Trophoblast cell (in vitro differentiated cells and primary cell): ENCODE measurements around the gene OMP.

Experiments
- DNase-seq, 2 donors: peaks; one replicate each; pipeline ENCODE4 v3.0.0-alpha.2; 2016
- H2AFZ ChIP-seq: 2 replicates; pipeline ENCODE4 v1.6.1; 2013; ENCODE audit warnings: low read length, moderate library complexity, mild to moderate bottlenecking; ENCODE audit not compliant: insufficient read depth, poor library complexity
- H2AK5ac ChIP-seq: 2 replicates; pipeline ENCODE4 v1.6.1; 2013; ENCODE audit warnings: mild to moderate bottlenecking, low read length
- H2BK120ac ChIP-seq: 2 replicates; pipeline ENCODE4 v1.6.1; 2013; ENCODE audit warnings: low read length, mild to moderate bottlenecking, moderate library complexity; ENCODE audit not compliant: insufficient read depth, poor library complexity
- H2BK12ac ChIP-seq: 2 replicates; pipeline ENCODE4 v1.6.1; 2013; ENCODE audit warnings: mild to moderate bottlenecking, low read length, moderate library complexity
- H2BK5ac ChIP-seq: 2 replicates; pipeline ENCODE4 v1.6.1; 2013; ENCODE audit warnings: low read length, low read depth, moderate library complexity, mild to moderate bottlenecking; ENCODE audit not compliant: poor library complexity
- H3K14ac ChIP-seq: 2 replicates; pipeline ENCODE4 v1.6.1; 2013; ENCODE audit warnings: mild to moderate bottlenecking, low read length
- H3K18ac ChIP-seq: 2 replicates; pipeline ENCODE4 v1.6.1; 2013; ENCODE audit warnings: mild to moderate bottlenecking, low read length
- H3K23ac ChIP-seq: 2 replicates; pipeline ENCODE4 v1.6.1; 2013; ENCODE audit warnings: low read length
- H3K27ac ChIP-seq: 2 replicates; pipeline ENCODE4 v1.5.1; 2013; ENCODE audit warnings: low read depth, mild to moderate bottlenecking, inconsistent platforms, low read length, moderate library complexity
- H3K27me3 ChIP-seq: 2 replicates; pipeline ENCODE4 v1.6.1; 2013; ENCODE audit warnings: inconsistent platforms, mild to moderate bottlenecking, low read length, moderate library complexity; ENCODE audit not compliant: insufficient read depth
- H3K36me3 ChIP-seq, 2 experiments: 1 replicate in 1 of 2; 2 replicates in 1 of 2; pipeline ENCODE4 v1.6.1; 2013; ENCODE audit warnings: low read length in 2 of 2, mild to moderate bottlenecking in 2 of 2, moderate library complexity in 1 of 2; ENCODE audit not compliant: insufficient read depth in 2 of 2, control insufficient read depth in 1 of 2
- H3K4ac ChIP-seq: 2 replicates; pipeline ENCODE4 v1.6.1; 2013; ENCODE audit warnings: low read depth, mild to moderate bottlenecking, low read length, moderate library complexity
- H3K4me1 ChIP-seq, 2 experiments: 1 replicate in 1 of 2; 2 replicates in 1 of 2; pipeline ENCODE4 v1.6.1; 2013; ENCODE audit warnings: low read length in 2 of 2, mild to moderate bottlenecking in 2 of 2, moderate library complexity in 1 of 2; ENCODE audit not compliant: insufficient read depth in 2 of 2, control insufficient read depth in 1 of 2
- H3K4me2 ChIP-seq: 2 replicates; pipeline ENCODE4 v1.6.1; 2013; ENCODE audit warnings: inconsistent platforms, mild to moderate bottlenecking, low read length, moderate library complexity
- H3K4me3 ChIP-seq: 2 replicates; pipeline ENCODE4 v1.5.1; 2013; ENCODE audit warnings: mild to moderate bottlenecking, low read depth, low read length, inconsistent platforms
- H3K79me1 ChIP-seq: one replicate; pipeline ENCODE4 v1.6.1; 2013; ENCODE audit warnings: low read length
- H3K79me2 ChIP-seq: 2 replicates; pipeline ENCODE4 v1.6.1; 2013; ENCODE audit warnings: low read length, mild to moderate bottlenecking; ENCODE audit not compliant: control insufficient read depth, insufficient read depth, poor library complexity
- H3K9ac ChIP-seq: 2 replicates; pipeline ENCODE4 v1.6.1; 2013; ENCODE audit warnings: mild to moderate bottlenecking, low read length
- H3K9me3 ChIP-seq: 2 replicates; pipeline ENCODE4 v1.6.1; 2013; ENCODE audit warnings: low read depth, mild to moderate bottlenecking, control low read depth, inconsistent platforms, low read length; ENCODE audit not compliant: insufficient read depth
- H4K12ac ChIP-seq: 2 replicates; pipeline ENCODE4 v1.6.1; 2013; ENCODE audit warnings: low read depth, mild to moderate bottlenecking, low read length, moderate library complexity
- H4K8ac ChIP-seq: 2 replicates; pipeline ENCODE4 v1.6.1; 2013; ENCODE audit warnings: low read depth, mild to moderate bottlenecking, low read length, moderate library complexity
- H4K91ac ChIP-seq: one replicate; pipeline ENCODE4 v1.6.1; 2013; ENCODE audit warnings: low read depth, mild to moderate bottlenecking, low read length, moderate library complexity
- WGBS: extraction: QIAGEN DNeasy Blood & Tissue Kit; methylation state at CpG from one replicate; pipeline ENCODE4 v1.1.7; 2013; ENCODE audit warnings: missing lambda C conversion rate; ENCODE audit not compliant: insufficient read length, insufficient coverage; ENCODE audit errors: extremely low coverage; 5-methylcytosine and 5-hydroxymethylcytosine counted together

The OMP gene

GRCh38 chr11:77114089-77114463 is 11.4 kb downstream of the OMP start:
- Histone ChIP-seq H2BK120ac (no peak overlapping the region), H2BK12ac (no peak overlapping the region), H3K79me2 (no peaks in the 10 kb centered on the region), H3K4me3 (peak overlapping the region; percentile 37), H4K8ac (no peak overlapping the region), H3K79me1 (no peaks in the 10 kb centered on the region), H4K12ac (no peak overlapping the region), H3K27me3 (no peaks in the 10 kb centered on the region), H3K14ac (no peak overlapping the region), H3K36me3 (no peaks in the 10 kb centered on the region), H3K4me1 (no peaks in the 10 kb centered on the region), H2AK5ac (no peak overlapping the region), H2AFZ (no peak overlapping the region), H3K4me2 (no peak overlapping the region), H4K91ac (no peak overlapping the region), H3K18ac (no peak overlapping the region), H3K23ac (no peak overlapping the region), H3K27ac (no peak overlapping the region), H3K4ac (no peak overlapping the region), H2BK5ac (no peak overlapping the region), H3K9me3 (peaks cover 2% of the 10 kb centered on the region), H3K9ac (no peak overlapping the region)
- no CpG with 5 or more reads among the region's 13 CpGs for WGBS
- DNase-seq = no peak

GRCh38 chr11:77115181-77115611 is 12.6 kb downstream of the OMP start:
- no peaks in the 10 kb centered on the region for H3K36me3 ChIP-seq
- H2BK12ac ChIP-seq = no peak overlapping the region
- no peaks in the 10 kb centered on the region for H3K27me3 ChIP-seq
- peaks cover 2% of the 10 kb centered on the region for H3K9me3 ChIP-seq
- H2BK5ac ChIP-seq = no peak overlapping the region
- no peak overlapping the region for H3K9ac ChIP-seq
- no peaks in the 10 kb centered on the region for H3K4me1 ChIP-seq
- no peak overlapping the region for H3K4me3 ChIP-seq
- H4K8ac ChIP-seq = no peak overlapping the region
- no peak overlapping the region for H2BK120ac ChIP-seq
- DNase-seq = no peak
- H3K27ac ChIP-seq = no peak overlapping the region
- H2AFZ ChIP-seq = no peak overlapping the region
- no peak overlapping the region for H4K12ac ChIP-seq
- H2AK5ac ChIP-seq = no peak overlapping the region
- no peaks in the 10 kb centered on the region for H3K79me1 ChIP-seq
- no peak overlapping the region for H3K23ac ChIP-seq
- no peak overlapping the region for H3K18ac ChIP-seq
- no peaks in the 10 kb centered on the region for H3K79me2 ChIP-seq
- H3K4ac ChIP-seq = no peak overlapping the region
- H3K14ac ChIP-seq = no peak overlapping the region
- H3K4me2 ChIP-seq = no peak overlapping the region
- H4K91ac ChIP-seq = no peak overlapping the region
- no CpG with 5 or more reads among the region's 16 CpGs for whole genome bisulfite sequencing

GRCh38 chr11:77115956-77116355 is 13.3 kb downstream of the OMP start:
- H3K9me3 ChIP-seq = peaks cover 2% of the 10 kb centered on the region

GRCh38 chr11:77117492-77117891 is 14.9 kb downstream of the OMP start:
- no peaks in the 10 kb centered on the region for H3K79me2 ChIP-seq
- no peak overlapping the region for H3K9ac ChIP-seq
- H4K8ac ChIP-seq = no peak overlapping the region
- H3K79me1 ChIP-seq = no peaks in the 10 kb centered on the region
- no peaks in the 10 kb centered on the region for H3K27me3 ChIP-seq
- H2AK5ac ChIP-seq = no peak overlapping the region
- no peak overlapping the region for H3K4ac ChIP-seq
- no peak overlapping the region for H4K12ac ChIP-seq
- H3K14ac ChIP-seq = no peak overlapping the region
- H3K23ac ChIP-seq = no peak overlapping the region
- no peak overlapping the region for H2AFZ ChIP-seq
- no peak overlapping the region for H4K91ac ChIP-seq
- H3K36me3 ChIP-seq = peaks cover 0 to under 1% of the 10 kb centered on the region in 2 experiments
- H2BK120ac ChIP-seq = no peak overlapping the region
- H3K4me1 ChIP-seq = no peaks in the 10 kb centered on the region
- no peak overlapping the region for H3K4me3 ChIP-seq
- H2BK12ac ChIP-seq = no peak overlapping the region
- H3K18ac ChIP-seq = no peak overlapping the region
- no peak overlapping the region for H3K4me2 ChIP-seq
- DNase-seq = no peak
- WGBS = no CpG with 5 or more reads among the region's 7 CpGs
- H3K9me3 ChIP-seq = peaks cover 2% of the 10 kb centered on the region
- no peak overlapping the region for H2BK5ac ChIP-seq
- no peak overlapping the region for H3K27ac ChIP-seq

More at GRCh38 chr11:77115956-77116355, 13.3 kb downstream of the OMP start:
- Histone ChIP-seq H3K4me3 (no peak overlapping the region), H3K14ac (no peak overlapping the region), H3K18ac (no peak overlapping the region), H4K8ac (no peak overlapping the region), H4K12ac (no peak overlapping the region), H3K4me1 (no peaks in the 10 kb centered on the region), H2AFZ (no peak overlapping the region), H3K27ac (no peak overlapping the region), H2BK120ac (no peak overlapping the region), H2BK12ac (no peak overlapping the region), H3K23ac (no peak overlapping the region), H3K4me2 (no peak overlapping the region), H3K4ac (no peak overlapping the region), H3K27me3 (no peaks in the 10 kb centered on the region), H3K79me2 (no peaks in the 10 kb centered on the region), H2BK5ac (no peak overlapping the region), H2AK5ac (no peak overlapping the region), H3K36me3 (no peaks in the 10 kb centered on the region), H3K79me1 (no peaks in the 10 kb centered on the region), H3K9ac (no peak overlapping the region), H4K91ac (no peak overlapping the region)
- DNase-seq = no peak
- no CpG with 5 or more reads among the region's 15 CpGs for WGBS
